WI38 (cell line): Measurements from ENCODE around the gene CORIN.

Source experiments
- H3K4me3 ChIP-seq: 2 replicates; pipeline ENCODE4 v1.5.1; 2011; ENCODE audit warnings: low read depth, mild to moderate bottlenecking, control low read depth, low read length
- TF ChIP-seq, protein P1 (sequence below): IDR thresholded peaks from 2 replicates; pipeline ENCODE4 v1.5.1; 2012; ENCODE audit warnings: low read depth, mild to moderate bottlenecking, control low read depth, low read length

Gene CORIN

DNA sequence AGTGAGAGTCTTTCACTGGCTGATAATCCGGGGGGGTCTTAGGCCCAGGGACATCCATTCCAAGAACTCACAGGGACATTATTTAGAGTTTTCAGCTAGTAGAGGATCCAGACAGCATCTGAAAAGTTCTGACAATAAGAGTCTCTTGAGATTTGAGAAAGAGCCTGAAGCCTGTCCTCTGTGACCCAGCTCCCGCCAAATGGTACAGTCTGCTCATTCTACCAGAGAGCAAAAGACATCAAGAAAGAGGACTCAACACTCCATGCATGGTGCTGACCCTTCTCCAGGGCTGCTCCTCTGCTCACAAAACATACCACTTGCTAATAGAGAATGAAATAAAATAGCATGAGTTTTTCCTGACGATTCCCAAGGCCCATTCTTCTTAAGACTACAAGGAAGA, 190.8 kb downstream of the CORIN start:
- TF ChIP-seq, protein P1, sequence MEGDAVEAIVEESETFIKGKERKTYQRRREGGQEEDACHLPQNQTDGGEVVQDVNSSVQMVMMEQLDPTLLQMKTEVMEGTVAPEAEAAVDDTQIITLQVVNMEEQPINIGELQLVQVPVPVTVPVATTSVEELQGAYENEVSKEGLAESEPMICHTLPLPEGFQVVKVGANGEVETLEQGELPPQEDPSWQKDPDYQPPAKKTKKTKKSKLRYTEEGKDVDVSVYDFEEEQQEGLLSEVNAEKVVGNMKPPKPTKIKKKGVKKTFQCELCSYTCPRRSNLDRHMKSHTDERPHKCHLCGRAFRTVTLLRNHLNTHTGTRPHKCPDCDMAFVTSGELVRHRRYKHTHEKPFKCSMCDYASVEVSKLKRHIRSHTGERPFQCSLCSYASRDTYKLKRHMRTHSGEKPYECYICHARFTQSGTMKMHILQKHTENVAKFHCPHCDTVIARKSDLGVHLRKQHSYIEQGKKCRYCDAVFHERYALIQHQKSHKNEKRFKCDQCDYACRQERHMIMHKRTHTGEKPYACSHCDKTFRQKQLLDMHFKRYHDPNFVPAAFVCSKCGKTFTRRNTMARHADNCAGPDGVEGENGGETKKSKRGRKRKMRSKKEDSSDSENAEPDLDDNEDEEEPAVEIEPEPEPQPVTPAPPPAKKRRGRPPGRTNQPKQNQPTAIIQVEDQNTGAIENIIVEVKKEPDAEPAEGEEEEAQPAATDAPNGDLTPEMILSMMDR, result no peak
- H3K4me3 ChIP-seq, result no peak overlapping the region

DNA sequence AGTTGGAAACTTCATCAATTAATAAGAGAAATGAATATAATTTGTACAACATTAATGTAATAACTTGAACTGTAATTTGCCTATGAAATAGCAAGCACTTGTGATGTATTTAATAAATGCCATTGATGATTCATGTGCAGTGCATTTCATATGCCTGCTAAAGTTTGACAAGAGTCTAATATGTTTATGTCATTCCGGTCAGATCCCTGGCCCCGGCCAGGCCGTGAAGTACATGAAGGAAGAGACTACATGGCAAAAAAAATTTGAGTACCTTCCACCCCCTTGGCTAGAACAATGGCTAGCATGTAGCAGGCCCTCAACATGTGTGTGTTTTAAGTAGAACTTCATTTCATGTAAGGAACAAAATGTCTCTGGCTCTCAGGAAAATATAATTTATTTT, 191.5 kb downstream of the CORIN start:
- TF ChIP-seq, protein P1, result no peak
- no peak overlapping the region for H3K4me3 ChIP-seq

- TF ChIP-seq, protein P1, result no peak
- H3K4me3 ChIP-seq, result no peak overlapping the region
Measured at GRCh38 chr4:47643845-47644244, 194.0 kb downstream of the CORIN start.

DNA sequence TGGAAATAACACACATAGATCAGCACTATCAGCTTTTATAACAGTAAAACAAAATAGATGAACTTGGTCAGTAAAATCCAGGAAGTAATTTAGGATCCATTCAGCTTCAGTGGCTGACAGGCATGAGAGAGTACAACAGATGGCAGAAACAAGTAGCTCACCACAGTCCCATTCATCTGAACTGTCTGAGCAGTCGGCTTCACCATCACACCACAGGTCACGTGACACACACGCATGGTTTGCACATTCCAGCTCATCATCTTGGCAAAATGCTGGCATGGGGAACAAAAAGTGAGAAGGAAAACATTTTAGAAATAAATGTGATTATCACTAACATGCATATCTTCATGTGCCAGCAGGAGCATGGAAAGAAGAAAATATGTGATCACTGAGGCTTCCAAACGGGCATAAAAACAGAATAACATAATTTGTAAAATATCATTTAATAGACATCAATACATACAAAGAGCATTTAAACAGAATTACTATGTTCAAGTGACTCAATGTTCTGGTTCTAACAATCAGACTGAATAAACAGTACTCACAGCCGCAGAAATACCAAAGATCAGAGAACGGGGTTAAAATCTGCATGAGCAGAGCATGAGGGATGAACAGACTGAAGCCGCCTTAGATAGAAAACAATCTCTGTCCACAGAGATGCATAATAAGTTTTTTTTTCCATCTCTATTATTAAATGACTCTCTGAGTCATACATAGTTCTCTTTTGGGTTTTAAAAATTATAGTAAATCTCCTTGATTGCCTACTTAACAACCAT, 194.7 kb downstream of the CORIN start:
- TF ChIP-seq, protein P1, result no peak
- H3K4me3 ChIP-seq, result no peak overlapping the region

DNA sequence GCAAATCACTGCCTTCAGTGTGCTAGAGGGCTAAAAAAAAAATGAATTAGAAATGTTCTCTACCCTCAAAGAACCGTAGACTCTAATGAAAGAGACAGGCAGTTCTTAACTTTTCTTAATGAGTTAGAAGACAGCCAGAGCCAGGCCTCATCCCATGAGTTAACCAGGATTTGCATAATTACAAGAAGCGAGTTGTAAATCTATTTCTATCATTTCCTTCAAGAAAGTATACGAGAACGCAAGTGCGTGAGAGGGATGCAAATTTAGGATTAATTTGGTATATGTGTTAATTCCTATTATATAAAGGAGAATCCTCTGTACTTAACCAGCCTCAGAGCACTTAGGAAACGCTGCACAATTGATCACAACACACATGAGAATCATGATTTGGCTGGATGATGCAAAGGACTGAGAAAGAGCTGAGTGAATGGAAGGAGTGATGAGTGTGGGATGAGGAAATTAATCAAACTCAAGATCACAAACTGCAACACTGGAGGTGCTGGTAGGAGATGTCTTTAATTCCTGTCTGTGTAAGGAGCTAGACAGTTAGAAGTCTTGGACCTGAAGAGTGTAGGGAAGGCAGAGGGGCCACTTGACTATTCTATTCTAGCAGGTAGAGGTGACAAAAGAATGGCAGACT, 195.6 kb downstream of the CORIN start:
- no peak overlapping the region for H3K4me3 ChIP-seq
- TF ChIP-seq, protein P1, result no peak

DNA sequence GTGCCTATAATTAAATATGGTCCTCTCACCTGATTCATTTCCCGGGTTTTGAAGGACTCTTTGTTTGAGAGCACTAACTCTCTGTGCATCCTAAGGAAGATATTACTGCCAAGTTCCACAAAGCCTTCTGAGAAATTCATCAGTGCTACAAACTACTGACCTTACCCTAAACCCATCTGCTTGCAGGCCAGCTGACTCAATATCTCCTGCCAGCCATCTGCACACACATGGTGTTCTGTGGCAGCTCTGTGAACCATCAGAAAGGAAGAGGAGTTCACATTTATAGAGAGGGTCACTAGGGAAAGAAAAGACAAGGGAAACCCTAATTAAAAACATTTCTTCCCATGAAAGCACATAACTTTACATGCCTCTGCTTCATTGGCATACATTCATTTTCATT, 196.1 kb downstream of the CORIN start:
- no peak overlapping the region for H3K4me3 ChIP-seq
- TF ChIP-seq, protein P1, result no peak

- H3K4me3 ChIP-seq, result no peak overlapping the region
- TF ChIP-seq, protein P1, result no peak
Measured at GRCh38 chr4:47640911-47641310, 197.0 kb downstream of the CORIN start.
